Testis (tissue), 3 donors: Measurements from ENCODE around the gene INSIG2. TPM values are rescaled to one million over a fixed set of nuclear protein-coding genes. Genes with fewer than 3 reads are reported as not detected.

Experiments used
- DNase-seq: peaks from one replicate; pipeline ENCODE4 v3.0.0-alpha.2; 2019
- H3K27ac ChIP-seq, 2 donors: fragments of 200-600 bp; sonication (generic); one replicate each; pipeline ENCODE4 v1.5.1; 2019
- H3K27me3 ChIP-seq: fragments of 200-600 bp; sonication (generic); one replicate; pipeline ENCODE4 v1.5.1; 2019
- H3K36me3 ChIP-seq: fragments of 200-600 bp; sonication (generic); one replicate; pipeline ENCODE4 v1.5.1; 2017; ENCODE audit warnings: low read depth; ENCODE audit errors: missing control alignments
- H3K4me1 ChIP-seq: fragments of 200-600 bp; sonication (generic); one replicate; pipeline ENCODE4 v1.5.1; 2019
- H3K4me3 ChIP-seq, 2 donors: fragments of 200-600 bp; sonication (generic); one replicate each; pipeline ENCODE4 v1.5.1; 2017 to 2019
- H3K9me3 ChIP-seq: fragments of 200-600 bp; sonication (generic); one replicate; pipeline ENCODE4 v1.5.1; 2017
- CTCF ChIP-seq, 3 experiments: fragments of 450-650 bp in 2 of 3; fragments of 200-600 bp in 1 of 3; sonication (generic) in 1 of 3; IDR thresholded peaks; one replicate each; pipeline ENCODE4 v1.5.1; 2016 to 2019; ENCODE audit warnings: antibody characterized with exemption in 3 of 3, mild to moderate bottlenecking in 2 of 3, moderate library complexity in 1 of 3
- POLR2A ChIP-seq: fragments of 450-650 bp; IDR thresholded peaks from one replicate; pipeline ENCODE4 v1.6.1; 2017; ENCODE audit warnings: antibody characterized with exemption, mild to moderate bottlenecking, moderate library complexity
- WGBS, 2 donors: methylation state at CpG; one replicate each; pipeline ENCODE4 v1.1.5; 2018; 5-methylcytosine and 5-hydroxymethylcytosine counted together
- intact Hi-C: fragments of 100-400 bp; cut with DNase I; formaldehyde crosslinking; loops from one replicate; pipeline ENCODE4 v1.15.1; 2023; ENCODE audit warnings: low total_unique reads
- polyA plus RNA-seq: library from polyadenylated mRNA; stranded (reverse); fragments of 350-450 nt; fragmentation: Illumina TruSeq; extraction: RNeasy Lipid Tissue Mini Kit (QIAGEN cat#74804); gene quantifications from one replicate; pipeline ENCODE4 v1.2.3, GENCODE V29; 2014; ENCODE audit warnings: low read depth, low replicate concordance; ENCODE audit not compliant: insufficient read depth
- total RNA-seq, 2 donors: library from RNA; depleted of rRNA; stranded (reverse); fragments of >200 nt; gene quantifications; one replicate each; pipeline ENCODE4 v1.2.3, GENCODE V29; 2016

INSIG2 gene
- total and polyA plus RNA-seq, 3 donors from 2014 or later, result 13.9 to 18.7 (median 16.6) TPM

GRCh38 chr2:118094503-118094902 is 6.2 kb downstream of the INSIG2 start:
- TF ChIP-seq CTCF (IDR thresholded peaks at IDR 0.05) (no peak), POLR2A (no peak)
- Histone ChIP-seq H3K9me3 (no peaks in the 10 kb centered on the region), H3K36me3 (no peaks in the 10 kb centered on the region), H3K27ac (no peak overlapping the region), H3K4me3 (no peak overlapping the region), H3K4me1 (no peaks in the 10 kb centered on the region), H3K27me3 (no peaks in the 10 kb centered on the region)
- no peak for DNase-seq
- intact Hi-C loops, result no loop called here
- WGBS, 2 donors, result 77 to 90% methylated on average over 2 of the region's 2 CpGs

DNA sequence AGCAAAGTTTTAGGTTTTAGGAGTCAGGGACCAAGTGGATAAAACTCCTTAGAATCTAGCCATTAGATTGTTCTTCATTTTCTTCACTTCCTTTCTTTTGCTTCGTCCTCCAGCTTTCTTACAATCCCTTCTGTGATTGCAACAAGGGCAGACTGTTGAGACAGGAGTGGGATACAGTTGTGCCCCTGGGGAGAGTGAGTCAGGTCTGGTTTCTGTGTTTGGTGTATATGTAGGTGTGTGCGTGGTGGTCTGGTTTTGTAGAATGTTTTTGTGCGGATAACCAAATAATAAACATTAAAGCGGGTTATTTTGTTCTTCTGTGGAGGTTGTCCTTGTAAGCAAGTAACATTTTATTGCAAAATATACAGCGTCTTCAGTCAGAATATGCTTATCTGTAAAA is 7.3 kb downstream of the INSIG2 start:
- TF ChIP-seq POLR2A, result no peak
- no peak for TF ChIP-seq CTCF (IDR thresholded peaks at IDR 0.05)
- Histone ChIP-seq H3K4me3 (no peak overlapping the region), H3K27me3 (no peaks in the 10 kb centered on the region), H3K27ac (no peak overlapping the region), H3K4me1 (no peaks in the 10 kb centered on the region), H3K9me3 (no peaks in the 10 kb centered on the region), H3K36me3 (no peaks in the 10 kb centered on the region)
- DNase-seq, result no peak
- 69 to 76% methylated on average over 5 of the region's 5 CpGs for WGBS, 2 donors
- intact Hi-C loops, result no loop called here

DNA sequence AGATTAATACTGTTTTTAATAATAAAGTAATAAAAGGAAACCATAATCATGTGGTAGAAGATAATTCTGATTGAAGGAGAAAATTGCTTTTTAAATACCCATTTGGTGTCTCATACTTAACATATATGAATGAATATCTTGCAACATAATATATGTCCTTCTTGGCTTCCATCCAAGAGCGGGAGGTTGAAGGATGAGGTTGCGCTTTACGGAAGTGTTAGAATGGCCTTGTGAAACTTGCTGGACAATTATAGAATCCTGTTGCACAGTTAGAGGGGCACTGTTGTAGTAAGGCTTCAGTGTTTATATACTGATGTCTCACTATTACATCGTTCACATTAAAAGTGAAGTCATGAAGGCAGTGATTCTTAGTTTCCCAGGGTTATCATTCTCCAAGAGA is 9.4 kb downstream of the INSIG2 start:
- no peak overlapping the region for H3K4me3 ChIP-seq
- H3K36me3 ChIP-seq, result no peaks in the 10 kb centered on the region
- no peak for DNase-seq
- H3K27me3 ChIP-seq, result no peaks in the 10 kb centered on the region
- TF ChIP-seq POLR2A, result no peak
- intact Hi-C loops, result no loop called here
- no peaks in the 10 kb centered on the region for H3K4me1 ChIP-seq
- WGBS, 2 donors, result 71 to 77% methylated on average over 4 of the region's 4 CpGs
- H3K27ac ChIP-seq, result no peak overlapping the region
- H3K9me3 ChIP-seq, result no peaks in the 10 kb centered on the region

- no peak for DNase-seq
- Histone ChIP-seq H3K27ac (no peak overlapping the region), H3K27me3 (no peaks in the 10 kb centered on the region), H3K36me3 (no peaks in the 10 kb centered on the region), H3K4me3 (no peak overlapping the region), H3K4me1 (no peaks in the 10 kb centered on the region), H3K9me3 (no peaks in the 10 kb centered on the region)
- 89 to 92% methylated on average over 1 of the region's 1 CpG for WGBS, 2 donors
- intact Hi-C loops, result no loop called here
- TF ChIP-seq CTCF (IDR thresholded peaks at IDR 0.05) (no peak), POLR2A (no peak)
These were observed 10.2 kb downstream of the INSIG2 start for GRCh38 chr2:118098307-118099030.

- no peaks in the 10 kb centered on the region for H3K27me3 ChIP-seq
- 71 to 80% methylated on average over 6 of the region's 6 CpGs for WGBS, 2 donors
- no peaks in the 10 kb centered on the region for H3K36me3 ChIP-seq
These were observed 14.3 kb downstream of the INSIG2 start for GRCh38 chr2:118102433-118103082.

More at GRCh38 chr2:118102433-118103082, 14.3 kb downstream of the INSIG2 start:
- H3K4me3 ChIP-seq, result no peak overlapping the region
- no peak overlapping the region for H3K27ac ChIP-seq
- H3K4me1 ChIP-seq, result no peaks in the 10 kb centered on the region
- H3K9me3 ChIP-seq, result no peaks in the 10 kb centered on the region
- no peak for DNase-seq
- TF ChIP-seq POLR2A (no peak), CTCF (IDR thresholded peaks at IDR 0.05) (no peak)
- intact Hi-C loops, result no loop called here
